A673 (cell line): ENCODE measurements around the gene SETDB2. TPM values are rescaled to one million over a fixed set of nuclear protein-coding genes. Genes with fewer than 3 reads are reported as not detected.

ENCODE experiments used
- BruUV-seq: library from RNA; stranded (reverse); fragments of 400-500 nt; replicated peaks from 2 replicates; lab custom pipeline; 2021; lab: Mats Ljungman, UMichigan
- CTCF ChIA-PET: fragments of 300-600 bp; sonication (Branson Sonifier 250); formaldehyde crosslinking; loops from one replicate; lab custom pipeline; 2022; ENCODE audit warnings: antibody characterized with exemption; lab: Charles Lee
- POLR2A ChIA-PET: fragments of 300-600 bp; sonication (Branson Sonifier 250); formaldehyde crosslinking; loops from one replicate; lab custom pipeline; 2022; ENCODE audit warnings: antibody characterized with exemption; ENCODE audit not compliant: low non-redundant PET; lab: Charles Lee
- DNase-seq: peaks from one replicate; pipeline ENCODE4 v3.0.0-alpha.2; 2015; ENCODE audit warnings: low spot score
- H3K27ac ChIP-seq: fragments of 200-600 bp; sonication (generic); 2 replicates; pipeline ENCODE4 v1.5.1; 2016; ENCODE audit warnings: mixed run types, low read depth, mild to moderate bottlenecking, mixed read lengths, antibody characterized with exemption, low read length; ENCODE audit not compliant: poor library complexity, severe bottlenecking
- H3K27me3 ChIP-seq: fragments of 200-600 bp; sonication (generic); replicated peaks from 2 replicates; pipeline ENCODE4 v1.6.1; 2017; ENCODE audit warnings: mixed run types, low read depth, mild to moderate bottlenecking, mixed read lengths, antibody characterized with exemption, low read length; ENCODE audit not compliant: insufficient read depth, poor library complexity
- H3K36me3 ChIP-seq: fragments of 200-600 bp; sonication (generic); 2 replicates; pipeline ENCODE4 v1.6.1; 2016; ENCODE audit warnings: mixed run types, mild to moderate bottlenecking, mixed read lengths, antibody characterized with exemption, low read length; ENCODE audit not compliant: insufficient read depth, poor library complexity, severe bottlenecking
- H3K4me1 ChIP-seq: fragments of 200-600 bp; sonication (generic); 2 replicates; pipeline ENCODE4 v1.6.1; 2017; ENCODE audit warnings: mixed run types, mild to moderate bottlenecking, mixed read lengths, antibody characterized with exemption, low read length; ENCODE audit not compliant: insufficient read depth, poor library complexity, severe bottlenecking
- H3K4me3 ChIP-seq: fragments of 200-600 bp; sonication (generic); 2 replicates; pipeline ENCODE4 v1.5.1; 2016; ENCODE audit warnings: low read depth, mixed run types, mild to moderate bottlenecking, mixed read lengths, low read length; ENCODE audit not compliant: poor library complexity, severe bottlenecking
- H3K9me3 ChIP-seq: fragments of 200-600 bp; sonication (generic); 2 replicates; pipeline ENCODE4 v1.6.1; 2016; ENCODE audit warnings: mixed run types, low read depth, mild to moderate bottlenecking, mixed read lengths, antibody characterized with exemption, low read length; ENCODE audit not compliant: poor library complexity, severe bottlenecking
- EZH2 ChIP-seq: fragments of 200-600 bp; sonication (generic); IDR thresholded peaks from 2 replicates; pipeline ENCODE4 v1.6.1; 2017; ENCODE audit warnings: borderline replicate concordance, low read depth, mild to moderate bottlenecking, mixed read lengths, antibody characterized with exemption, low read length; ENCODE audit not compliant: poor library complexity, severe bottlenecking
- intact Hi-C: fragments of 100-400 bp; cut with micrococcal nuclease; formaldehyde crosslinking; loops from one replicate; pipeline ENCODE4 v1.10.0; 2022; ENCODE audit not compliant: unreplicated experiment
- total RNA-seq: library from RNA; stranded (reverse); gene quantifications from 2 replicates; pipeline ENCODE4 v1.2.3, GENCODE V29; 2021
- TF ChIP-seq, protein P1 (sequence below): fragments of 300-800, 200-600 bp; sonication (generic); conservative IDR thresholded peaks from 2 replicates; pipeline ENCODE4 v1.5.1; 2017; ENCODE audit warnings: low read depth, mild to moderate bottlenecking, antibody characterized with exemption, low read length, moderate library complexity, mixed read lengths

The SETDB2 gene
- total RNA-seq, 1 experiment from 2014 or later = 3.8 TPM

- BruUV-seq = no TSS peak
- intact Hi-C loops = no loop called here
- Histone ChIP-seq H3K27me3 (peaks cover 5% of the 10 kb centered on the region), H3K4me1 (peaks cover 14% of the 10 kb centered on the region), H3K27ac (no peak overlapping the region), H3K9me3 (no peaks in the 10 kb centered on the region), H3K4me3 (no peak overlapping the region), H3K36me3 (no peaks in the 10 kb centered on the region)
- TF ChIP-seq, protein P1, sequence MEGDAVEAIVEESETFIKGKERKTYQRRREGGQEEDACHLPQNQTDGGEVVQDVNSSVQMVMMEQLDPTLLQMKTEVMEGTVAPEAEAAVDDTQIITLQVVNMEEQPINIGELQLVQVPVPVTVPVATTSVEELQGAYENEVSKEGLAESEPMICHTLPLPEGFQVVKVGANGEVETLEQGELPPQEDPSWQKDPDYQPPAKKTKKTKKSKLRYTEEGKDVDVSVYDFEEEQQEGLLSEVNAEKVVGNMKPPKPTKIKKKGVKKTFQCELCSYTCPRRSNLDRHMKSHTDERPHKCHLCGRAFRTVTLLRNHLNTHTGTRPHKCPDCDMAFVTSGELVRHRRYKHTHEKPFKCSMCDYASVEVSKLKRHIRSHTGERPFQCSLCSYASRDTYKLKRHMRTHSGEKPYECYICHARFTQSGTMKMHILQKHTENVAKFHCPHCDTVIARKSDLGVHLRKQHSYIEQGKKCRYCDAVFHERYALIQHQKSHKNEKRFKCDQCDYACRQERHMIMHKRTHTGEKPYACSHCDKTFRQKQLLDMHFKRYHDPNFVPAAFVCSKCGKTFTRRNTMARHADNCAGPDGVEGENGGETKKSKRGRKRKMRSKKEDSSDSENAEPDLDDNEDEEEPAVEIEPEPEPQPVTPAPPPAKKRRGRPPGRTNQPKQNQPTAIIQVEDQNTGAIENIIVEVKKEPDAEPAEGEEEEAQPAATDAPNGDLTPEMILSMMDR = no peak
- TF ChIP-seq EZH2 = no peak
- DNase-seq = no peak
- ChIA-PET CTCF (no interaction called here), POLR2A (no interaction called here)
Observed at GRCh38 chr13:49533591-49534269, 89.7 kb downstream of the SETDB2 start.

DNA sequence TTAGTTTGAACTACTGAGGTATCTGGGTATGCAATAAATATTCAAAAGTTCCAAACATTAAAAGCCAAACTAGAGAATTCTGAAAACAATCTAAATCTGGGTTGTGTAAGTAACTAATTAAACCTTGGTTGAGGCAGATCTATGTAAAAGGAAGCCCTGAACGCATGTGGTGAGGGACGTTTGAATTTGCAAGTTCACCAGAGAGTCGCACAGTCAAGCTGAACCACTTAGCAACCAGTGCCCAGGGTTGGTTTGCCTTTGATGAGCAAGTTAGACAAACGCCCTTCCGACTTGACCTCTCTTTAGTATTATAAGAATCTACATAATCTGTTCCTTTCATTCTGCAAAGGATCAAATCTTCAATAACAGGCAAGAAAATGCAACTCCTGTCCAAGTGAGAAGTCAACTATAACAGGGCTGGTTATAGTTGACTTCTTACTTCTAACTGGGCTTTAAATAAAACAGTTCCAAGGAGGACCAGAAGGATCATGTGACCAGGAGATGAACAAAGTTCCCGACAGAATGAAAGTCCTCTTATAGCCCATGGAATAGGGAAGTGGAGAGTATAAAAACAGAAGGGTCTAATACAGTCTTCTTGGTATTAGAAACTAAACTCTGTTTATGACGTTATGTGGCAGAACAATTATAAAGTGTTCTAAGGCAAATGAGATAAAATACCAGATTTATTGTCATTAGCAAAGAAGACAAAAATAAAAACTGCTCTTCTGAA, 92.2 kb downstream of the SETDB2 start:
- no peak for DNase-seq
- Histone ChIP-seq H3K9me3 (no peaks in the 10 kb centered on the region), H3K27ac (no peak overlapping the region), H3K4me1 (peaks cover under 1% of the 10 kb centered on the region), H3K27me3 (no peaks in the 10 kb centered on the region), H3K36me3 (peaks cover 6% of the 10 kb centered on the region), H3K4me3 (no peak overlapping the region)
- TF ChIP-seq EZH2 = no peak
- intact Hi-C loops = no loop called here
- CTCF ChIA-PET = no interaction called here
- POLR2A ChIA-PET = no interaction called here
- no TSS peak for BruUV-seq

DNA sequence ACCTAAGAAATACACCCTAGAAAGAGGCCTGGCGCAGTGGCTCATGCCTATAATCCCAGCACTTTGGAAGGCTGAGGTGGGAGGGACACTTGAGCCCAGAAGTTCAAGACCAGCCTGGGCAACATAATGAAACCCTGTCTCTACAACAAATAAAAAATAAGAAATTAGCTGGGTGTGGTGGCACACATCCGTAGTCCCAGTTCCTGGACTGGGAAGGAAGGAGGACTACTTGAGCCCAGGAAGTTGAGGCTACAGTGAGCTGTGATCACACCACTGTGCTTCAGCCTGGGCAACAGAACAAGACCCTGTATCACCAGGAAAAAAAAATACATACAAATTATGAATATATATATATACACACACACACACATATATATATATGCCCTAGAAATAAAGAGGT, 94.3 kb downstream of the SETDB2 start:
- no peak overlapping the region for H3K4me3 ChIP-seq
- DNase-seq = no peak
- intact Hi-C loops = no loop called here
- no peaks in the 10 kb centered on the region for H3K9me3 ChIP-seq
- ChIA-PET CTCF (no interaction called here), POLR2A (no interaction called here)
- peaks cover 6% of the 10 kb centered on the region for H3K36me3 ChIP-seq
- no peaks in the 10 kb centered on the region for H3K27me3 ChIP-seq
- TF ChIP-seq EZH2 = no peak
- TF ChIP-seq, protein P1 = no peak
- no TSS peak for BruUV-seq
- H3K27ac ChIP-seq = no peak overlapping the region
- no peaks in the 10 kb centered on the region for H3K4me1 ChIP-seq
